EH (cell line): Measurements from ENCODE around the gene UBE2G1.
"Not testable (repeated sequence)": the region's sequence is repeated elsewhere in the genome, so short reads cannot be mapped to it uniquely, and the experiment has no call there.

ENCODE experiments used
- DNase-seq: peaks from one replicate; pipeline ENCODE4 v3.0.0-alpha.2; 2015; ENCODE audit warnings: low read depth

The UBE2G1 gene

GRCh38 chr17:4366327-4367063, at the start of gene UBE2G1:
Gene UBE2G1, minus strand, starts transcription at chr17:4366675. Its CDS starts 359 bp downstream, at chr17:4366316.
- DNase-seq: peak; percentile 96

GRCh38 chr17:4412933-4413831, 46.7 kb upstream of the UBE2G1 start:
- DNase-seq: peak; percentile 87

GRCh38 chr17:4411201-4411600, 44.7 kb upstream of the UBE2G1 start:
- no peak for DNase-seq

- no peak for DNase-seq
Observed at GRCh38 chr17:4409659-4410058, 43.2 kb upstream of the UBE2G1 start.

- peak; percentile 6 for DNase-seq
Observed at GRCh38 chr17:4407851-4408250, 41.4 kb upstream of the UBE2G1 start.

- DNase-seq: peak; percentile 48
Observed at GRCh38 chr17:4407216-4407615, 40.7 kb upstream of the UBE2G1 start.

GRCh38 chr17:4406386-4406785, 39.9 kb upstream of the UBE2G1 start:
- no peak for DNase-seq

- DNase-seq: no peak
Observed at GRCh38 chr17:4405699-4406098, 39.2 kb upstream of the UBE2G1 start.

GRCh38 chr17:4405038-4405669, 38.7 kb upstream of the UBE2G1 start:
- no peak for DNase-seq

GRCh38 chr17:4397840-4398239, 31.4 kb upstream of the UBE2G1 start:
- DNase-seq: no peak

- DNase-seq: no peak
Observed at GRCh38 chr17:4395111-4395478, 28.6 kb upstream of the UBE2G1 start.

GRCh38 chr17:4394208-4395110, 28.0 kb upstream of the UBE2G1 start:
- DNase-seq: peak; percentile 43

- no peak for DNase-seq
Observed at GRCh38 chr17:4393806-4394205, 27.3 kb upstream of the UBE2G1 start.

- no peak for DNase-seq
Observed at GRCh38 chr17:4389079-4389478, 22.6 kb upstream of the UBE2G1 start.

- no peak for DNase-seq
Observed at GRCh38 chr17:4387137-4387536, 20.7 kb upstream of the UBE2G1 start.

- peak; percentile 52 for DNase-seq
Observed at GRCh38 chr17:4386406-4386805, 19.9 kb upstream of the UBE2G1 start.

GRCh38 chr17:4381690-4382671, 15.5 kb upstream of the UBE2G1 start:
- peak; percentile 13 for DNase-seq

GRCh38 chr17:4378626-4379025, 12.2 kb upstream of the UBE2G1 start:
- DNase-seq: no peak

GRCh38 chr17:4377247-4377646, 10.8 kb upstream of the UBE2G1 start:
- not testable (repeated sequence) for DNase-seq

- not testable (repeated sequence) for DNase-seq
Observed at GRCh38 chr17:4375796-4376440, 9.4 kb upstream of the UBE2G1 start.
